ENCODE data around the gene OR4F15. TPM values are rescaled to one million over a fixed set of nuclear protein-coding genes. Genes with fewer than 3 reads are reported as not detected.

The OR4F15 gene
- total RNA-seq, 1 donor, result not detected

- no peak overlapping the region for H3K4me3 ChIP-seq (ENCODE audit: low read depth, low read length)
- no peak for DNase-seq (ENCODE audit: low read depth)
- TF ChIP-seq CTCF (IDR thresholded peaks at IDR 0.05; ENCODE audit: insufficient read depth, low read depth, low read length), result no peak
Observed at GRCh38 chr15:101841656-101842055, 29.7 kb downstream of the OR4F15 start.

GRCh38 chr15:101844916-101845315, 32.9 kb downstream of the OR4F15 start:
- DNase-seq (ENCODE audit: low read depth), result no peak
- no peak for TF ChIP-seq CTCF (IDR thresholded peaks at IDR 0.05; ENCODE audit: insufficient read depth, low read depth, low read length)
- no peak overlapping the region for H3K4me3 ChIP-seq (ENCODE audit: low read depth, low read length)

GRCh38 chr15:101852356-101852755, 40.4 kb downstream of the OR4F15 start:
- DNase-seq (ENCODE audit: low read depth), result no peak
- no peak for TF ChIP-seq CTCF (IDR thresholded peaks at IDR 0.05; ENCODE audit: insufficient read depth, low read depth, low read length)
- no peak overlapping the region for H3K4me3 ChIP-seq (ENCODE audit: low read depth, low read length)

Small RNA genes lying within 50 kb of the gene (small RNA-seq; reads per million reads assigned to genes)
- gene RN7SL209P, result not detected

Other genes with a start within 250 kb of the OR4F15 start
- 36.7 and 48.4 TPM in 2 replicates for gene TM2D3, start 159.8 kb upstream of the OR4F15 start, total RNA-seq
- gene TARS3, start 87.7 kb upstream of the OR4F15 start, total RNA-seq, result 13.8 and 13.9 TPM in 2 replicates
- not detected in 2 replicates for gene OR4F6, start 8.7 kb upstream of the OR4F15 start, total RNA-seq

Data from fibroblast of villous mesenchyme (primary cell).